ENCODE measurements around the gene FUBP3. TPM values are rescaled to one million over a fixed set of nuclear protein-coding genes. Genes with fewer than 3 reads are reported as not detected.

Gene FUBP3
- total RNA-seq, 1 donor from 2014 or later: 22.6 TPM

GRCh38 chr9:130542038-130542437 lies 37.3 kb upstream of the FUBP3 start:
- intact Hi-C loops (cut with micrococcal nuclease): loop anchor here (5.0 kb wide), 1 partner anchor 105 kb away; no protein-coding TSS in a partner anchor
- peaks cover 69% of the 10 kb centered on the region for H3K27me3 ChIP-seq (ENCODE audit: low read depth)
- no peak overlapping the region for H3K4me3 ChIP-seq
- H3K36me3 ChIP-seq: no peaks in the 10 kb centered on the region
- no peak for TF ChIP-seq CTCF (IDR thresholded peaks at IDR 0.05; ENCODE audit: borderline replicate concordance)
- H3K9me3 ChIP-seq (replicated peaks): no peaks in the 10 kb centered on the region
- peaks cover 6% of the 10 kb centered on the region for H3K4me1 ChIP-seq
- no peak for DNase-seq
- H3K27ac ChIP-seq (replicated peaks): no peak overlapping the region

DNA sequence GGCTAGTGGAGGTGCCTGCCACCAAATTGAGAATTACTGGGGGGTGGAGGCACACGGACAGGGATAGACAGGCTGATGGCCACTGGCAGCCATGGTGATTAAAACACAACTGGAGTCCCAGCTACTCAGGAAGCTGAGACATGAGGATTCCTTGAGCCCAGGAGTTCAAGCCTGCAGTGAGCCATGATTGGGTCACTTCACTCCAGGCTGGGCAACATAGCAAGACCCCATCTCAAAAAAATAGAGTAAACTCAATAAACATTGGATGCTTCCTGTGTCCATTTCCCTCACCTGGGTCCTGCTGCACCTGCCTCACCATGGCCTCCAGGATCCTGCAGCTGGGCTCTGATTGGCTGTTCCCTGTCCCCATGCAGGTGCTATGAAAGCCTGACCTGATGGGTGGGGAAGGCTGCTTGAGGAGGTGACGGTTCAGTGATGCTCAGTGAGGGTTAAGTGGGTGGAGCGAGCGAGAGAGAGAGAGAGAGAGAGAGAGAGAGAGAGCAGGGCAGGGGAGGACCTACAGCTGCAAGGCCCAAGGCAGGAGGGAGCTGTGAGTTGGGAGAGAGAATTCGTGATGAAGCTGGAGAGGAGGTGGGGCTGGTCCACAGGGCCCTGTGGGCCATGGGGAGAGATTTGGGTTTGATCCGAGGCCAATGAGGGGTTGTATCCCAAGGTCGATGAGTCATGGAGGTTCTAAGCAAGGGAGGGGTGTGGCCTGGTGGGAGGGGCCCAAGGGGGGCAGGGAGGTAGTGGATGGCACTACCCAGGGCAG lies 36.7 kb upstream of the FUBP3 start:
- TF ChIP-seq CTCF (IDR thresholded peaks at IDR 0.05; ENCODE audit: borderline replicate concordance): no peak
- H3K4me1 ChIP-seq: peaks cover under 1% of the 10 kb centered on the region
- no peak overlapping the region for H3K27ac ChIP-seq (replicated peaks)
- no peak overlapping the region for H3K4me3 ChIP-seq
- no peaks in the 10 kb centered on the region for H3K36me3 ChIP-seq
- H3K27me3 ChIP-seq (ENCODE audit: low read depth): peaks cover 63% of the 10 kb centered on the region
- H3K9me3 ChIP-seq (replicated peaks): no peaks in the 10 kb centered on the region
- DNase-seq: no peak
- intact Hi-C loops (cut with micrococcal nuclease): loop anchor here (5.0 kb wide), 1 partner anchor 105 kb away; no protein-coding TSS in a partner anchor

DNA sequence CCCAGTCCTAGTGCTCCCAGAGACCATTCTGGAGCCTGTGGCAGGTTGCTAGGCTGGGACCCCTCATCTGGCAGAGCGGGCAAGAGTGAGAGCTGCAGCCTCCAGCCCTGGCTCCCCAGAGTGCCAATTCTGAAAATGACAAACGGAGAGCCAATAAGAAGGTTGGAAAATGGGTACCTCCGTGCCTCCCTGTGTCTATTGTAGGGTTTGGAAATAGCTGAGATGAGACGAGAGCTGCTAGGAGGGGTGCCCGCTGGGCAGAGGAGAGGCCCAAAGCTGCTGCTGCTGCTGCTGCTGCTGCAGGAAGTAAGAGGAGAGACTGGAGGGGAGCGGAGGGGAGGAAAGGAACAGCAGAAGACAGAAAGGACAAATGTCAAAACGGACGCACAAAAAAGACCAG lies 36.0 kb upstream of the FUBP3 start:
- no peak overlapping the region for H3K4me3 ChIP-seq
- DNase-seq: no peak
- no peaks in the 10 kb centered on the region for H3K4me1 ChIP-seq
- no peak overlapping the region for H3K27ac ChIP-seq (replicated peaks)
- H3K36me3 ChIP-seq: no peaks in the 10 kb centered on the region
- intact Hi-C loops (cut with micrococcal nuclease): loop anchor here (5.0 kb wide), 1 partner anchor 104 kb away; no protein-coding TSS in a partner anchor
- no peaks in the 10 kb centered on the region for H3K9me3 ChIP-seq (replicated peaks)
- H3K27me3 ChIP-seq (ENCODE audit: low read depth): peaks cover 58% of the 10 kb centered on the region
- no peak for TF ChIP-seq CTCF (IDR thresholded peaks at IDR 0.05; ENCODE audit: borderline replicate concordance)

- Histone ChIP-seq H3K36me3 (no peaks in the 10 kb centered on the region), H3K9me3 (replicated peaks) (no peaks in the 10 kb centered on the region), H3K4me1 (no peaks in the 10 kb centered on the region), H3K4me3 (no peak overlapping the region), H3K27me3 (ENCODE audit: low read depth) (peaks cover 53% of the 10 kb centered on the region), H3K27ac (replicated peaks) (no peak overlapping the region)
- intact Hi-C loops (cut with micrococcal nuclease): loop anchor here (5.0 kb wide), 1 partner anchor 103 kb away; no protein-coding TSS in a partner anchor
- DNase-seq: no peak
- no peak for TF ChIP-seq CTCF (IDR thresholded peaks at IDR 0.05; ENCODE audit: borderline replicate concordance)
These were observed 35.5 kb upstream of the FUBP3 start for GRCh38 chr9:130543859-130544258.

DNA sequence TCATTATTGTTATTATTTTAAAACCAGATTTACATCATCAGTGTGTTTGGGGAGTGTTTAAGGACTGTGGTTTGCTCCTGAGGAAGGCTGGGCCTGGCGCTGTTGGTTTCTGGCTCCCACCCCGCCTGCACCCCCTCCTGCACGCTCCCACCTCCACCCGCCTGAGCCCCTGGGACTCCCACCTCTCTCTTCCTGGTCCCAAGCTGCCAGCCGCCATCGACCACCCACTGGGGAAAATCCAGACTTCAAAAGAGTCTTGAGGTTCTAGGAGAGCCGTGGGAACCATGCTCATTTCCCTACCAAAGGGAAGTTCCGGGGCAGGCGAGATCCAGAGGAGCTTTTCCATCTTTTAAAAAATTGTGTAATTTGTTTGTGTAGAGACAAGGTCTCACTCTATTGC lies 35.0 kb upstream of the FUBP3 start:
- Histone ChIP-seq H3K36me3 (no peaks in the 10 kb centered on the region), H3K4me3 (no peak overlapping the region), H3K4me1 (no peaks in the 10 kb centered on the region), H3K27me3 (ENCODE audit: low read depth) (peaks cover 48% of the 10 kb centered on the region), H3K9me3 (replicated peaks) (peaks cover 4% of the 10 kb centered on the region), H3K27ac (replicated peaks) (no peak overlapping the region)
- no peak for TF ChIP-seq CTCF (IDR thresholded peaks at IDR 0.05; ENCODE audit: borderline replicate concordance)
- no peak for DNase-seq
- intact Hi-C loops (cut with micrococcal nuclease): loop anchor here (5.0 kb wide), 1 partner anchor 103 kb away; no protein-coding TSS in a partner anchor
